IMR-90 (cell line): Measurements from ENCODE around the gene OR2C1.

Source experiments
- BHLHE40 ChIP-seq: fragments of 150-350 bp; IDR thresholded peaks from 2 replicates; pipeline ENCODE4 v1.6.1; 2016; ENCODE audit warnings: mild to moderate bottlenecking, low read depth, low read length
- CEBPB ChIP-seq: IDR thresholded peaks from 2 replicates; pipeline ENCODE4 v1.6.1; 2012; ENCODE audit warnings: low read depth, low read length, improper control_type of control experiment
- CHD1 ChIP-seq: IDR thresholded peaks from 2 replicates; pipeline ENCODE4 v1.6.1; 2012; ENCODE audit warnings: low read depth, low read length, improper control_type of control experiment
- CTCF ChIP-seq: conservative IDR thresholded peaks from 2 replicates; pipeline ENCODE4 v1.5.1; 2012; ENCODE audit warnings: mild to moderate bottlenecking, low read depth, low read length, improper control_type of control experiment
- FOS ChIP-seq: fragments of 150-350 bp; IDR thresholded peaks from 2 replicates; pipeline ENCODE4 v1.6.1; 2016; ENCODE audit warnings: low read depth, low read length
- MAZ ChIP-seq: IDR thresholded peaks from 2 replicates; pipeline ENCODE4 v1.6.1; 2012; ENCODE audit warnings: low read depth, mild to moderate bottlenecking, low read length, improper control_type of control experiment, moderate library complexity, borderline replicate concordance
- NFE2L2 ChIP-seq: fragments of 150-350 bp; IDR thresholded peaks from 2 replicates; pipeline ENCODE4 v1.6.1; 2016; ENCODE audit warnings: low read depth, mild to moderate bottlenecking, low read length
- POLR2A ChIP-seq: IDR thresholded peaks from 2 replicates; pipeline ENCODE4 v1.6.1; 2012; ENCODE audit warnings: mild to moderate bottlenecking, low read depth, low read length
- RAD21 ChIP-seq: IDR thresholded peaks from 2 replicates; pipeline ENCODE4 v1.6.1; 2012; ENCODE audit warnings: low read length, improper control_type of control experiment
- RCOR1 ChIP-seq: IDR thresholded peaks from 2 replicates; pipeline ENCODE4 v1.6.1; 2012; ENCODE audit warnings: mild to moderate bottlenecking, low read length, improper control_type of control experiment; ENCODE audit not compliant: insufficient replicate concordance
- RFX5 ChIP-seq: IDR thresholded peaks from 2 replicates; pipeline ENCODE4 v1.8.0; 2012; ENCODE audit warnings: low read depth, mild to moderate bottlenecking, low read length, moderate library complexity
- SMC3 ChIP-seq: fragments of 150-350 bp; IDR thresholded peaks from 2 replicates; pipeline ENCODE4 v1.6.1; 2016; ENCODE audit warnings: low read depth, mild to moderate bottlenecking, antibody characterized with exemption, low read length, moderate library complexity
- USF2 ChIP-seq: fragments of 150-350 bp; IDR thresholded peaks from 2 replicates; pipeline ENCODE4 v1.6.1; 2017; ENCODE audit warnings: mild to moderate bottlenecking, antibody characterized with exemption, low read length, low read depth

GRCh38 chr16:3348547-3349167 is 7.0 kb upstream of the OR2C1 start:
- TF ChIP-seq CTCF (no peak), POLR2A (no peak), RAD21 (no peak), FOS (no peak), RFX5 (no peak), RCOR1 (no peak), SMC3 (no peak), USF2 (no peak), NFE2L2 (no peak), BHLHE40 (no peak), CHD1 (no peak), CEBPB (no peak), MAZ (no peak)
